HepG2 (cell line): ENCODE results near the gene ANKMY2. TPM values are rescaled to one million over a fixed set of nuclear protein-coding genes. Genes with fewer than 3 reads are reported as not detected.
A peak's percentile ranks its signal among the peaks of the same experiment; 100 is the strongest.

Experiments used
- ATAC-seq: fragments of 200-7000 bp; cut with Tn5 transposase; 3 replicates; pipeline ENCODE4 v1.9.1; 2020; ENCODE audit warnings: mild to moderate bottlenecking, moderate library complexity
- BruUV-seq: library from RNA; stranded (reverse); fragments of 400-500 nt; replicated peaks from 2 replicates; lab custom pipeline; 2021; lab: Mats Ljungman, UMichigan
- CTCF ChIA-PET: fragments of 300-600 bp; formaldehyde crosslinking; extraction: SDS; loops from one replicate; lab custom pipeline; 2021; ENCODE audit warnings: low total read pairs, inconsistent platforms, low intra/inter-chr PET ratio; lab: Yijun Ruan, JAX
- POLR2A ChIA-PET: fragments of 350-600 bp; sonication (Branson Sonifier 250); formaldehyde crosslinking; loops from one replicate; lab custom pipeline; 2020; ENCODE audit warnings: antibody characterized with exemption, inconsistent platforms; lab: Yijun Ruan, JAX
- DNase-seq: peaks from one replicate; pipeline ENCODE4 v3.0.0-alpha.2; 2015; ENCODE audit warnings: low spot score
- FAIRE-seq: peaks from 3 replicates; lab custom pipeline; 2011; peaks lifted over from hg19 to GRCh38; lab: Jason Lieb, UNC
- H2AFZ ChIP-seq: one replicate; pipeline ENCODE4 v1.6.1; 2011; ENCODE audit warnings: low read length, inconsistent platforms
- H3K27ac ChIP-seq: fragments of 300-600 bp; 3 replicates; pipeline ENCODE4 v1.8.0; 2011; ENCODE audit warnings: mixed run types, mild to moderate bottlenecking, mixed read lengths, low read length, inconsistent platforms; ENCODE audit not compliant: insufficient read depth; ENCODE audit errors: extremely low read length
- H3K27me3 ChIP-seq, 2 experiments: fragments of 200-600 bp in 1 of 2; 2 replicates in 1 of 2; 3 replicates in 1 of 2; pipeline versions ENCODE4 v1.6.0 to v1.8.0; 2011; ENCODE audit warnings: low read length in 2 of 2, mild to moderate bottlenecking in 2 of 2, moderate library complexity in 2 of 2, inconsistent platforms in 1 of 2; ENCODE audit not compliant: insufficient read depth in 2 of 2, control insufficient read depth in 1 of 2
- H3K36me3 ChIP-seq, 2 experiments: fragments of 200-600 bp in 1 of 2; replicated peaks in 1 of 2; 2 replicates in 1 of 2; 3 replicates in 1 of 2; pipeline versions ENCODE4 v1.5.1 to v1.8.0; 2011; ENCODE audit warnings: low read length in 2 of 2, inconsistent platforms in 1 of 2; ENCODE audit not compliant: insufficient read depth in 2 of 2, control insufficient read depth in 1 of 2
- H3K4me1 ChIP-seq: 2 replicates; pipeline ENCODE4 v1.5.1; 2012; ENCODE audit warnings: low read length, inconsistent platforms; ENCODE audit not compliant: insufficient read depth
- H3K4me2 ChIP-seq: 2 replicates; pipeline ENCODE4 v1.6.0; 2011; ENCODE audit warnings: low read depth, low read length, inconsistent platforms
- H3K4me3 ChIP-seq, 3 experiments: fragments of 200-600 bp in 1 of 3; sonication (generic), shearing (Covaris generic) in 1 of 3; replicated peaks in 1 of 3; 2 replicates each; pipeline ENCODE4 v1.5.1; 2011 to 2016; ENCODE audit warnings: low read length in 3 of 3, inconsistent platforms in 2 of 3, low read depth in 2 of 3, mild to moderate bottlenecking in 2 of 3, control low read depth in 1 of 3, mixed read lengths in 1 of 3; ENCODE audit not compliant: insufficient read depth in 1 of 3
- H3K79me2 ChIP-seq: one replicate; pipeline ENCODE4 v1.6.1; 2011; ENCODE audit warnings: low read length, inconsistent platforms; ENCODE audit not compliant: insufficient read depth
- H3K9ac ChIP-seq: 2 replicates; pipeline ENCODE4 v1.6.0; 2011; ENCODE audit warnings: mild to moderate bottlenecking, low read depth, low read length, inconsistent platforms; ENCODE audit not compliant: insufficient read depth
- H3K9me3 ChIP-seq: 2 replicates; pipeline ENCODE4 v1.5.1; 2012; ENCODE audit warnings: mild to moderate bottlenecking, low read length
- H4K20me1 ChIP-seq: 2 replicates; pipeline ENCODE4 v1.6.0; 2011; ENCODE audit warnings: inconsistent platforms, mild to moderate bottlenecking, low read length, moderate library complexity; ENCODE audit not compliant: insufficient read depth
- RFXANK ChIP-seq: IDR thresholded peaks from 2 replicates; pipeline ENCODE4 v1.6.1; 2016
- RXRB ChIP-seq: IDR thresholded peaks from 2 replicates; pipeline ENCODE4 v1.6.1; 2016; ENCODE audit warnings: borderline replicate concordance, missing genetic modification reagents, missing compliant biosample characterization
- SETDB1 ChIP-seq: sonication (generic); formaldehyde crosslinking; IDR thresholded peaks from 2 replicates; pipeline ENCODE4 v1.5.1; 2020; ENCODE audit warnings: missing genetic modification reagents, mild to moderate bottlenecking, borderline replicate concordance
- STAG1 ChIP-seq: sonication (generic); formaldehyde crosslinking; IDR thresholded peaks from 2 replicates; pipeline ENCODE4 v1.4.0; 2020; ENCODE audit warnings: missing genetic modification reagents
- ZNF12 ChIP-seq: sonication (generic); formaldehyde crosslinking; IDR thresholded peaks from 2 replicates; pipeline ENCODE4 v1.5.0; 2020; ENCODE audit warnings: missing genetic modification reagents
- ZNF20 ChIP-seq: sonication (generic); formaldehyde crosslinking; IDR thresholded peaks from 2 replicates; pipeline ENCODE4 v1.4.0; 2020; ENCODE audit warnings: mild to moderate bottlenecking, moderate library complexity, missing genetic modification reagents
- ZNF747 ChIP-seq: sonication (generic); formaldehyde crosslinking; IDR thresholded peaks from 2 replicates; pipeline ENCODE4 v1.8.1; 2023; ENCODE audit warnings: missing genetic modification reagents, mild to moderate bottlenecking, borderline replicate concordance
- ZNF841 ChIP-seq: sonication (generic); formaldehyde crosslinking; IDR thresholded peaks from 2 replicates; pipeline ENCODE4 v1.8.1; 2023; ENCODE audit warnings: missing genetic modification reagents, borderline replicate concordance
- WGBS: methylation state at CpG from one replicate; pipeline ENCODE4 v1.1.6; 2017; ENCODE audit warnings: low lambda C conversion rate; 5-methylcytosine and 5-hydroxymethylcytosine counted together
- in situ Hi-C: cut with HindIII; loops from 2 replicates; pipeline ENCODE4 v1.10.0; 2017; ENCODE audit warnings: low pct_unique_long_range_greater_than_20kb; ENCODE audit not compliant: extremely low pct_ligation_motif_present
- intact Hi-C: fragments of 100-400 bp; cut with micrococcal nuclease; formaldehyde crosslinking; loops from one replicate; pipeline ENCODE4 v1.10.0; 2022; ENCODE audit not compliant: unreplicated experiment
- polyA plus RNA-seq, 8 experiments: library from polyadenylated mRNA; depleted of rRNA in 3 of 8; stranded (reverse) in 7 of 8; unstranded in 1 of 8; fragments of >200 nt; fragmentation: Illumina TruSeq in 4 of 8; extraction: Trizol in 4 of 8; gene quantifications; 2 replicates each; pipeline versions ENCODE4 v1.2.1 to v1.2.3, GENCODE V29; 2011 to 2016; ENCODE audit warnings: low read depth in 4 of 8, missing spikeins in 1 of 8, mixed read lengths in 1 of 8; ENCODE audit not compliant: insufficient read depth in 1 of 8
- total RNA-seq, 5 experiments: library from RNA; depleted of rRNA; stranded (reverse); fragments of >200 nt; fragmentation: Illumina TruSeq; extraction: Trizol; gene quantifications; 2 replicates each; pipeline ENCODE4 v1.2.3, GENCODE V29; 2016; ENCODE audit warnings: low read depth in 1 of 5
- TF ChIP-seq, protein P1 (sequence below): sonication (generic); formaldehyde crosslinking; IDR thresholded peaks from 2 replicates; pipeline ENCODE4 v1.4.0; 2020; ENCODE audit warnings: missing genetic modification reagents
- TF ChIP-seq, protein P2 (sequence below): sonication (generic); formaldehyde crosslinking; IDR thresholded peaks from 2 replicates; pipeline ENCODE4 v1.8.1; 2023; ENCODE audit warnings: missing genetic modification reagents, inconsistent platforms, borderline replicate concordance
- TF ChIP-seq, protein P3 (sequence below): sonication (generic); formaldehyde crosslinking; IDR thresholded peaks from 2 replicates; pipeline ENCODE4 v1.8.1; 2023; ENCODE audit warnings: mild to moderate bottlenecking, inconsistent platforms, moderate library complexity, missing genetic modification reagents, borderline replicate concordance

Gene ANKMY2
- total and polyA plus RNA-seq, 2 of the 13 experiments (the other 11 are each of a cell fraction or from before 2014, with no cell fraction given) = 12.2 to 21.6 TPM

DNA sequence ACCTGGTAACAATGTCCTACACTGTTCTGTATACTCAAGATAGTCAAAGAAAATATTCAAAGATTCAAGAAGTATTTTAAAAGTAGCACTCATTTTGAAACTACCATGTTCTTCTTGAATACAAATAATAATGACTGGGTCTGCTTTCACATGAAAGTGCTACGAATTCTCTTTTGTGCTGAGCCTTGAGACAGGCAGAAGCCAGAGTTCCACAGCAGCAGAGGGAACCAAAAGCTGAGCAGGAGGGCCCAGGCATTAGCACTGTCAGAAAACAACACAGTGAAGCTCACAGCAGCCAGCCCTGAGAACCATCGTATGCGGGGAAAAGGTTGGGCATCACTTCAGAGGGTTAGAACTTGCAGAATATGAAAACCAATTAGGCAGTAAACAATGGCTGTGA is 38.9 kb downstream of the ANKMY2 start (continued):
- TF ChIP-seq, protein P1, sequence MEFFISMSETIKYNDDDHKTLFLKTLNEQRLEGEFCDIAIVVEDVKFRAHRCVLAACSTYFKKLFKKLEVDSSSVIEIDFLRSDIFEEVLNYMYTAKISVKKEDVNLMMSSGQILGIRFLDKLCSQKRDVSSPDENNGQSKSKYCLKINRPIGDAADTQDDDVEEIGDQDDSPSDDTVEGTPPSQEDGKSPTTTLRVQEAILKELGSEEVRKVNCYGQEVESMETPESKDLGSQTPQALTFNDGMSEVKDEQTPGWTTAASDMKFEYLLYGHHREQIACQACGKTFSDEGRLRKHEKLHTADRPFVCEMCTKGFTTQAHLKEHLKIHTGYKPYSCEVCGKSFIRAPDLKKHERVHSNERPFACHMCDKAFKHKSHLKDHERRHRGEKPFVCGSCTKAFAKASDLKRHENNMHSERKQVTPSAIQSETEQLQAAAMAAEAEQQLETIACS = no peak
- TF ChIP-seq SETDB1 (CRISPR knock-in tag) = no peak
- TF ChIP-seq, protein P2, sequence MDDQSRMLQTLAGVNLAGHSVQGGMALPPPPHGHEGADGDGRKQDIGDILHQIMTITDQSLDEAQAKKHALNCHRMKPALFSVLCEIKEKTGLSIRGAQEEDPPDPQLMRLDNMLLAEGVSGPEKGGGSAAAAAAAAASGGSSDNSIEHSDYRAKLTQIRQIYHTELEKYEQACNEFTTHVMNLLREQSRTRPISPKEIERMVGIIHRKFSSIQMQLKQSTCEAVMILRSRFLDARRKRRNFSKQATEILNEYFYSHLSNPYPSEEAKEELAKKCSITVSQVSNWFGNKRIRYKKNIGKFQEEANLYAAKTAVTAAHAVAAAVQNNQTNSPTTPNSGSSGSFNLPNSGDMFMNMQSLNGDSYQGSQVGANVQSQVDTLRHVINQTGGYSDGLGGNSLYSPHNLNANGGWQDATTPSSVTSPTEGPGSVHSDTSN = no peak
- TF ChIP-seq, all 625 proteins: peak for 0

DNA sequence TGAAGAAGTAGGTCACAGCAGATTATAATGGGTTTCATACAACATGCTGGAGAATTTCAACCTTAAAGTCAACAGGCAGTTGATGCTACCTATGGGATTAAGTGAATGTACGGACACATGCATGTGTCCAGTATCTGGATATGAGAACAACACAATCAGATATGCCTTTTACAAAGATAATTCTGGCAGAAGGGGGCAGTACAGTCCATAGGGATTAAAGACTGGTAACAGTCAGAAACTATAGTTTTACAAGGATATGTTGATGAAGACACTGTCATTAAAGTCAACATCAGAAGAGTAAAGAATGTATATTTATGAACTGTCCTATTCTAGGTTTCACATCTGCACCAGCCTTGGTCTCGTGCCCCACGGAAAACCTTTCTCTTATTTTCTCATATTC is 41.5 kb downstream of the ANKMY2 start:
- peak; percentile 10 for DNase-seq
- H4K20me1 ChIP-seq = no peaks in the 10 kb centered on the region
- no peaks in the 10 kb centered on the region for H3K79me2 ChIP-seq
- no peak overlapping the region for H3K4me3 ChIP-seq
- no peak for ATAC-seq
- no peaks in the 10 kb centered on the region for H3K9me3 ChIP-seq
- ChIA-PET POLR2A (no interaction called here), CTCF (no interaction called here)
- 97% methylated on average over 3 of the region's 3 CpGs for WGBS
- FAIRE-seq = no peak
- intact Hi-C loops = loop anchor here (5.0 kb wide), 1 partner anchor 313 kb away; no protein-coding TSS in a partner anchor
- no peak overlapping the region for H3K27ac ChIP-seq
- TF ChIP-seq ZNF841 (CRISPR knock-in tag) = no peak
- TF ChIP-seq, protein P3, sequence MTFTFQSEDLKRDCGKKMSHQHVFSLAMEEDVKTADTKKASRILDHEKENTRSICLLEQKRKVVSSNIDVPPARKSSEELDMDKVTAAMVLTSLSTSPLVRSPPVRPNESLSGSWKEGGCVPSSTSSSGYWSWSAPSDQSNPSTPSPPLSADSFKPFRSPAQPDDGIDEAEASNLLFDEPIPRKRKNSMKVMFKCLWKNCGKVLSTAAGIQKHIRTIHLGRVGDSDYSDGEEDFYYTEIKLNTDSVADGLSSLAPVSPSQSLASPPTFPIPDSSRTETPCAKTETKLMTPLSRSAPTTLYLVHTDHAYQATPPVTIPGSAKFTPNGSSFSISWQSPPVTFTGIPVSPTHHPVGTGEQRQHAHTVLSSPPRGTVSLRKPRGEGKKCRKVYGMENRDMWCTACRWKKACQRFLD (CRISPR knock-in tag) = no peak
- TF ChIP-seq STAG1 (CRISPR knock-in tag) = peak; percentile 46
- no peak for TF ChIP-seq RFXANK (CRISPR knock-in tag)
- no peak for TF ChIP-seq RXRB (CRISPR knock-in tag)
- TF ChIP-seq ZNF20 = no peak
- no peak for TF ChIP-seq ZNF747 (CRISPR knock-in tag)
- TF ChIP-seq ZNF12 (CRISPR knock-in tag) = no peak
- H3K4me1 ChIP-seq = no peaks in the 10 kb centered on the region
- no TSS peak for BruUV-seq
- H3K36me3 ChIP-seq = peaks cover 3 to 11% of the 10 kb centered on the region in 2 experiments; a peak in 4 of 5 replicates
- H2AFZ ChIP-seq = no peak overlapping the region
- H3K27me3 ChIP-seq = no peaks in the 10 kb centered on the region
- in situ Hi-C loops = no loop called here
- no peak overlapping the region for H3K4me2 ChIP-seq
- H3K9ac ChIP-seq = no peak overlapping the region
